CD14-positive monocyte (primary cell): ENCODE measurements around the gene RASL10B. TPM values are rescaled to one million over a fixed set of nuclear protein-coding genes. Genes with fewer than 3 reads are reported as not detected.

ENCODE experiments used
- DNase-seq, 3 donors: peaks; one replicate each; pipeline ENCODE4 v3.0.0-alpha.2; 2011 to 2022
- H2AFZ ChIP-seq: 2 replicates; pipeline ENCODE4 v1.6.0; 2012; ENCODE audit warnings: mild to moderate bottlenecking, low read depth, low read length, inconsistent platforms; ENCODE audit not compliant: insufficient read depth, poor library complexity, severe bottlenecking
- H3K27ac ChIP-seq, 2 donors: 1 replicate in 1 of 2; 2 replicates in 1 of 2; pipeline ENCODE4 v1.5.1; 2012 to 2013; ENCODE audit warnings: low read length in 2 of 2, control low read depth in 1 of 2, inconsistent platforms in 1 of 2, low read depth in 1 of 2, mild to moderate bottlenecking in 1 of 2
- H3K27me3 ChIP-seq, 2 donors: one replicate each; pipeline versions ENCODE4 v1.6.0 to v1.6.1; 2011 to 2013; ENCODE audit warnings: low read length in 2 of 2; ENCODE audit not compliant: control insufficient read depth in 2 of 2, insufficient read depth in 2 of 2
- H3K36me3 ChIP-seq, 2 donors: replicated peaks in 1 of 2; 1 replicate in 1 of 2; 2 replicates in 1 of 2; pipeline versions ENCODE4 v1.5.1 to v1.6.1; 2012 to 2013; ENCODE audit warnings: low read length in 2 of 2, control low read depth in 1 of 2, inconsistent platforms in 1 of 2, mild to moderate bottlenecking in 1 of 2; ENCODE audit not compliant: insufficient read depth in 2 of 2, control insufficient read depth in 1 of 2
- H3K4me1 ChIP-seq, 2 donors: 1 replicate in 1 of 2; 2 replicates in 1 of 2; pipeline versions ENCODE4 v1.5.1 to v1.6.1; 2012 to 2013; ENCODE audit warnings: low read length in 2 of 2, control low read depth in 1 of 2, inconsistent platforms in 1 of 2, mild to moderate bottlenecking in 1 of 2, moderate library complexity in 1 of 2; ENCODE audit not compliant: insufficient read depth in 2 of 2, control insufficient read depth in 1 of 2
- H3K4me2 ChIP-seq: replicated peaks from 2 replicates; pipeline ENCODE3; 2012; ENCODE audit warnings: low read length, moderate library complexity, mild to moderate bottlenecking; ENCODE audit not compliant: poor library complexity, severe bottlenecking; ENCODE audit errors: extremely low read depth
- H3K4me3 ChIP-seq, 3 experiments: fragments of 200-600 bp in 1 of 3; sonication (generic) in 1 of 3; replicated peaks in 1 of 3; 1 replicate in 2 of 3; 2 replicates in 1 of 3; pipeline ENCODE4 v1.5.1; 2011 to 2013; ENCODE audit warnings: low read length in 3 of 3, mild to moderate bottlenecking in 3 of 3, control low read depth in 2 of 3, low read depth in 2 of 3, inconsistent platforms in 1 of 3, moderate library complexity in 1 of 3
- H3K79me2 ChIP-seq: 2 replicates; pipeline ENCODE4 v1.6.0; 2012; ENCODE audit warnings: mild to moderate bottlenecking, control low read depth, inconsistent platforms, low read length, moderate library complexity; ENCODE audit not compliant: insufficient read depth
- H3K9ac ChIP-seq: 2 replicates; pipeline ENCODE4 v1.6.0; 2017; ENCODE audit warnings: low read length, mild to moderate bottlenecking; ENCODE audit not compliant: insufficient read depth, poor library complexity, severe bottlenecking
- H3K9me3 ChIP-seq, 2 donors: replicated peaks in 1 of 2; 1 replicate in 1 of 2; 2 replicates in 1 of 2; pipeline versions ENCODE4 v1.5.1 to v1.6.1; 2012 to 2013; ENCODE audit warnings: low read length in 2 of 2, control low read depth in 1 of 2; ENCODE audit not compliant: control insufficient read depth in 1 of 2, insufficient read depth in 1 of 2
- H4K20me1 ChIP-seq: 2 replicates; pipeline ENCODE4 v1.6.0; 2012; ENCODE audit warnings: mild to moderate bottlenecking, low read length, control low read depth, moderate library complexity; ENCODE audit not compliant: insufficient read depth
- H3K27ac Mint-ChIP-seq, 7 donors: one replicate each; pipeline ENCODE4 v1.8.0; 2020; ENCODE audit warnings: mild to moderate bottlenecking in 7 of 7, mixed read lengths in 7 of 7, moderate library complexity in 6 of 7, inconsistent platforms in 2 of 7
- H3K27me3 Mint-ChIP-seq, 3 donors: one replicate each; pipeline ENCODE4 v1.8.0; 2021 to 2022; ENCODE audit warnings: low read depth in 3 of 3, mild to moderate bottlenecking in 3 of 3, mixed read lengths in 3 of 3, moderate library complexity in 3 of 3, inconsistent platforms in 1 of 3
- H3K36me3 Mint-ChIP-seq, 2 donors: one replicate each; pipeline ENCODE4 v1.8.0; 2020; ENCODE audit warnings: mixed read lengths in 2 of 2, inconsistent platforms in 1 of 2, mild to moderate bottlenecking in 1 of 2
- H3K4me1 Mint-ChIP-seq: one replicate; pipeline ENCODE4 v1.8.0; 2020; ENCODE audit warnings: mild to moderate bottlenecking, mixed read lengths
- H3K4me3 Mint-ChIP-seq, 2 donors: one replicate each; pipeline ENCODE4 v1.8.0; 2020; ENCODE audit warnings: mild to moderate bottlenecking in 2 of 2, mixed read lengths in 2 of 2, moderate library complexity in 1 of 2
- H3K9me3 Mint-ChIP-seq, 7 donors: one replicate each; pipeline ENCODE4 v1.8.0; 2020 to 2022; ENCODE audit warnings: mixed read lengths in 7 of 7, mild to moderate bottlenecking in 6 of 7, moderate library complexity in 6 of 7, inconsistent platforms in 2 of 7
- CTCF ChIP-seq: fragments of 200-600 bp; IDR thresholded peaks from one replicate; pipeline ENCODE4 v1.8.0; 2022; ENCODE audit warnings: antibody characterized with exemption, mild to moderate bottlenecking
- WGBS: methylation state at CpG from one replicate; pipeline ENCODE4 v1.1.5; 2013; ENCODE audit warnings: missing lambda C conversion rate; ENCODE audit not compliant: insufficient coverage; 5-methylcytosine and 5-hydroxymethylcytosine counted together
- intact Hi-C, 2 donors: fragments of 100-400 bp; cut with micrococcal nuclease; formaldehyde crosslinking; loops; one replicate each; pipeline versions ENCODE4 v1.15.0 to v1.15.1; 2023
- polyA plus RNA-seq, 3 donors: library from polyadenylated mRNA; depleted of rRNA in 1 of 3; unstranded in 2 of 3; stranded (reverse) in 1 of 3; fragments of 300-500 nt in 2 of 3; fragments of >200 nt in 1 of 3; fragmentation: Illumina TruSeq in 2 of 3; gene quantifications; 1 replicate in 2 of 3; 2 replicates in 1 of 3; pipeline ENCODE4 v1.2.3, GENCODE V29; 2012 to 2021

The RASL10B gene
- polyA plus RNA-seq, 3 donors = not detected

- no peaks in the 10 kb centered on the region for H3K9me3 Mint-ChIP-seq
- Histone ChIP-seq H3K27me3 (peaks cover 0 to 2% of the 10 kb centered on the region in 2 donors), H3K9me3 (no peaks in the 10 kb centered on the region), H3K4me2 (no peak overlapping the region), H3K4me1 (peaks cover 17% of the 10 kb centered on the region in 2 donors), H2AFZ (no peak overlapping the region), H3K27ac (no peak overlapping the region), H3K4me3 (no peak overlapping the region), H3K36me3 (no peaks in the 10 kb centered on the region), H3K9ac (no peak overlapping the region), H4K20me1 (no peaks in the 10 kb centered on the region), H3K79me2 (no peaks in the 10 kb centered on the region)
- no peaks in the 10 kb centered on the region for H3K36me3 Mint-ChIP-seq
- H3K27me3 Mint-ChIP-seq = peaks cover 9 to 32% (median 26%) of the 10 kb centered on the region in 3 donors
- no peak overlapping the region for H3K4me3 Mint-ChIP-seq
- H3K27ac Mint-ChIP-seq = no peak overlapping the region
- no peak for TF ChIP-seq CTCF
- intact Hi-C loops = no loop called here
- no peak for DNase-seq
- 81% methylated on average over 9 of the region's 16 CpGs for WGBS
- peaks cover 22% of the 10 kb centered on the region for H3K4me1 Mint-ChIP-seq
Observed at GRCh38 chr17:35778641-35779196, 47.3 kb downstream of the RASL10B start.

- no peak overlapping the region for H2AFZ ChIP-seq
- no peaks in the 10 kb centered on the region for H3K79me2 ChIP-seq
- H3K4me3 Mint-ChIP-seq = no peak overlapping the region
- H3K4me1 Mint-ChIP-seq = peaks cover 19% of the 10 kb centered on the region
- no peak overlapping the region for H3K27ac Mint-ChIP-seq
- H4K20me1 ChIP-seq = no peaks in the 10 kb centered on the region
- H3K9me3 Mint-ChIP-seq = no peaks in the 10 kb centered on the region
- peaks cover 6 to 26% (median 25%) of the 10 kb centered on the region in 3 donors for H3K27me3 Mint-ChIP-seq
- no peaks in the 10 kb centered on the region for H3K36me3 ChIP-seq
- intact Hi-C loops = no loop called here
- WGBS = 94% methylated on average over 3 of the region's 3 CpGs
- H3K4me3 ChIP-seq = no peak overlapping the region
- peaks cover 17% of the 10 kb centered on the region in 2 donors for H3K4me1 ChIP-seq
- DNase-seq = no peak
- H3K27ac ChIP-seq = no peak overlapping the region
- H3K4me2 ChIP-seq = no peak overlapping the region
- no peak for TF ChIP-seq CTCF
- H3K9me3 ChIP-seq = no peaks in the 10 kb centered on the region
- no peaks in the 10 kb centered on the region for H3K36me3 Mint-ChIP-seq
- H3K9ac ChIP-seq = no peak overlapping the region
- H3K27me3 ChIP-seq = peaks cover 0 to 2% of the 10 kb centered on the region in 2 donors
Observed at GRCh38 chr17:35780950-35781349, 49.5 kb downstream of the RASL10B start.
